HEK293 (cell line): Measurements from ENCODE around the gene DLK1.

Experiments used
- ZNF311 ChIP-seq: fragments of 450-650 bp; formaldehyde crosslinking; IDR thresholded peaks from 2 replicates; pipeline ENCODE4 v1.5.1; 2017; ENCODE audit warnings: missing biosample characterization, missing genetic modification characterization, borderline replicate concordance
- ZSCAN23 ChIP-seq: fragments of 450-650 bp; formaldehyde crosslinking; IDR thresholded peaks from 2 replicates; pipeline ENCODE4 v1.5.1; 2016; ENCODE audit warnings: missing biosample characterization, missing genetic modification characterization
- TF ChIP-seq, protein P1 (sequence below): fragments of 450-650 bp; formaldehyde crosslinking; IDR thresholded peaks from 2 replicates; pipeline ENCODE4 v1.5.1; 2016; ENCODE audit warnings: missing biosample characterization, missing genetic modification characterization

DNA sequence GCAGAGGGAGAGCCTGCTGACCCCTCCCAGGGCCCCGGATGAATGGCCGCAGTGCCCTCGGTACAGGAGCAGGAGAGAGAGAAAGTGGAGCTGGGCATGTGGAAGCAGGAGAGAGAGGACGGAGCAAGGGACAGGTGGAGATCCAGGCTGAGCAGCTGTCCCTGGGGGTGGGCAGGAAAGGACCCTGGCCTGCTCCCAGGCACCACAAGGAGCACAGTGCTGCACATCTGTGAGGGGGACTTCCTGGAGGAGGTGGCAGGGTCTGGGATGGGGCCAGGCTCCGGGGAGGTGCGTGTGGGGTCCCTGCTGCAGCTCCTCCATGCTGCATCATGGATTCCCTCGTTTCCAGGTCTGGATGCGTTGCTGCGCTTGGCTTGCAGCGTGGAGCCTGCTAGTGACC is 13.0 kb upstream of the DLK1 start:
- no peak for TF ChIP-seq ZSCAN23 (tag by site-specific recombination)
- TF ChIP-seq, protein P1, sequence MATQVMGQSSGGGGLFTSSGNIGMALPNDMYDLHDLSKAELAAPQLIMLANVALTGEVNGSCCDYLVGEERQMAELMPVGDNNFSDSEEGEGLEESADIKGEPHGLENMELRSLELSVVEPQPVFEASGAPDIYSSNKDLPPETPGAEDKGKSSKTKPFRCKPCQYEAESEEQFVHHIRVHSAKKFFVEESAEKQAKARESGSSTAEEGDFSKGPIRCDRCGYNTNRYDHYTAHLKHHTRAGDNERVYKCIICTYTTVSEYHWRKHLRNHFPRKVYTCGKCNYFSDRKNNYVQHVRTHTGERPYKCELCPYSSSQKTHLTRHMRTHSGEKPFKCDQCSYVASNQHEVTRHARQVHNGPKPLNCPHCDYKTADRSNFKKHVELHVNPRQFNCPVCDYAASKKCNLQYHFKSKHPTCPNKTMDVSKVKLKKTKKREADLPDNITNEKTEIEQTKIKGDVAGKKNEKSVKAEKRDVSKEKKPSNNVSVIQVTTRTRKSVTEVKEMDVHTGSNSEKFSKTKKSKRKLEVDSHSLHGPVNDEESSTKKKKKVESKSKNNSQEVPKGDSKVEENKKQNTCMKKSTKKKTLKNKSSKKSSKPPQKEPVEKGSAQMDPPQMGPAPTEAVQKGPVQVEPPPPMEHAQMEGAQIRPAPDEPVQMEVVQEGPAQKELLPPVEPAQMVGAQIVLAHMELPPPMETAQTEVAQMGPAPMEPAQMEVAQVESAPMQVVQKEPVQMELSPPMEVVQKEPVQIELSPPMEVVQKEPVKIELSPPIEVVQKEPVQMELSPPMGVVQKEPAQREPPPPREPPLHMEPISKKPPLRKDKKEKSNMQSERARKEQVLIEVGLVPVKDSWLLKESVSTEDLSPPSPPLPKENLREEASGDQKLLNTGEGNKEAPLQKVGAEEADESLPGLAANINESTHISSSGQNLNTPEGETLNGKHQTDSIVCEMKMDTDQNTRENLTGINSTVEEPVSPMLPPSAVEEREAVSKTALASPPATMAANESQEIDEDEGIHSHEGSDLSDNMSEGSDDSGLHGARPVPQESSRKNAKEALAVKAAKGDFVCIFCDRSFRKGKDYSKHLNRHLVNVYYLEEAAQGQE, result no peak
- no peak for TF ChIP-seq ZNF311 (tag by site-specific recombination)
